HEK293 (cell line): ENCODE data around the gene GMNC.

Experiments
- CTCF ChIA-PET: fragments of 350-600 bp; formaldehyde crosslinking; extraction: SDS; loops from one replicate; lab custom pipeline; 2021; ENCODE audit warnings: antibody characterized with exemption; lab: Yijun Ruan, JAX
- POLR2A ChIA-PET: fragments of 300-600 bp; formaldehyde crosslinking; extraction: SDS; loops from one replicate; lab custom pipeline; 2020; ENCODE audit warnings: antibody characterized with exemption, inconsistent platforms; lab: Yijun Ruan, JAX
- H3K27ac ChIP-seq: fragments of 200-500 bp; sonication (Bioruptor generic); 2 replicates; pipeline ENCODE4 v1.5.1; 2014; ENCODE audit warnings: low read depth, low read length, control low read depth, inconsistent platforms; ENCODE audit errors: extremely low read depth
- H3K36me3 ChIP-seq, 2 experiments: fragments of 200-500 bp in 1 of 2; sonication (Bioruptor generic) in 1 of 2; 1 replicate in 1 of 2; 2 replicates in 1 of 2; pipeline ENCODE4 v1.5.1; 2014 to 2017; ENCODE audit warnings: inconsistent platforms in 2 of 2, low read length in 2 of 2; ENCODE audit not compliant: control insufficient read depth in 2 of 2, insufficient read depth in 1 of 2
- H3K4me1 ChIP-seq: fragments of 200-500 bp; sonication (Bioruptor generic); 2 replicates; pipeline ENCODE4 v1.5.1; 2014; ENCODE audit warnings: mild to moderate bottlenecking, low read length, inconsistent platforms; ENCODE audit not compliant: control insufficient read depth, insufficient read depth
- H3K4me3 ChIP-seq: 2 replicates; pipeline ENCODE4 v1.5.1; 2011; ENCODE audit warnings: low read depth, mild to moderate bottlenecking, control low read depth, low read length, moderate library complexity
- H3K9me3 ChIP-seq: fragments of 200-500 bp; sonication (Bioruptor generic); 2 replicates; pipeline ENCODE4 v1.5.1; 2014; ENCODE audit warnings: low read depth, low read length, inconsistent platforms; ENCODE audit not compliant: control insufficient read depth, insufficient read depth
- BCL11A ChIP-seq: fragments of 450-650 bp; formaldehyde crosslinking; IDR thresholded peaks from 2 replicates; pipeline ENCODE4 v1.5.1; 2016; ENCODE audit warnings: low read depth, missing biosample characterization, missing genetic modification characterization
- GLI2 ChIP-seq: fragments of 450-650 bp; formaldehyde crosslinking; IDR thresholded peaks from 2 replicates; pipeline ENCODE4; 2017; ENCODE audit warnings: missing biosample characterization, missing genetic modification characterization, low read depth, borderline replicate concordance
- GLI4 ChIP-seq: fragments of 450-650 bp; formaldehyde crosslinking; IDR thresholded peaks from 2 replicates; pipeline ENCODE4 v1.5.1; 2016; ENCODE audit warnings: missing biosample characterization, missing genetic modification characterization
- KLF1 ChIP-seq: fragments of 450-650 bp; formaldehyde crosslinking; IDR thresholded peaks from 2 replicates; pipeline ENCODE4 v1.5.1; 2016; ENCODE audit warnings: missing biosample characterization, missing genetic modification characterization
- MEIS1 ChIP-seq: sonication (generic); formaldehyde crosslinking; IDR thresholded peaks from 2 replicates; pipeline ENCODE4 v1.8.1; 2022; ENCODE audit warnings: missing genetic modification reagents, mild to moderate bottlenecking, borderline replicate concordance
- SETDB1 ChIP-seq: IDR thresholded peaks from one replicate; pipeline ENCODE4 v1.6.1; 2017; ENCODE audit warnings: mild to moderate bottlenecking, low read length, moderate library complexity, mixed read lengths; ENCODE audit not compliant: insufficient read length
- ZFP37 ChIP-seq: fragments of 450-650 bp; formaldehyde crosslinking; IDR thresholded peaks from 2 replicates; pipeline ENCODE4 v1.5.1; 2016; ENCODE audit warnings: missing biosample characterization, missing genetic modification characterization
- ZNF132 ChIP-seq: fragments of 450-650 bp; formaldehyde crosslinking; IDR thresholded peaks from 2 replicates; pipeline ENCODE4 v1.5.1; 2017; ENCODE audit warnings: missing biosample characterization, missing genetic modification characterization, borderline replicate concordance
- ZNF155 ChIP-seq: fragments of 450-650 bp; formaldehyde crosslinking; IDR thresholded peaks from 2 replicates; pipeline ENCODE4 v1.5.1; 2016; ENCODE audit warnings: missing biosample characterization, missing genetic modification characterization
- ZNF248 ChIP-seq: fragments of 450-650 bp; formaldehyde crosslinking; IDR thresholded peaks from 2 replicates; pipeline ENCODE4 v1.5.1; 2017; ENCODE audit warnings: missing biosample characterization, missing genetic modification characterization
- ZNF292 ChIP-seq: fragments of 450-650 bp; formaldehyde crosslinking; IDR thresholded peaks from 2 replicates; pipeline ENCODE4 v1.5.1; 2016; ENCODE audit warnings: low read depth, missing biosample characterization, missing genetic modification characterization, borderline replicate concordance
- ZNF514 ChIP-seq: fragments of 450-650 bp; formaldehyde crosslinking; IDR thresholded peaks from 2 replicates; pipeline ENCODE4 v1.5.1; 2016; ENCODE audit warnings: missing biosample characterization, missing genetic modification characterization
- ZNF548 ChIP-seq: fragments of 450-650 bp; formaldehyde crosslinking; IDR thresholded peaks from 2 replicates; pipeline ENCODE4 v1.5.1; 2016; ENCODE audit warnings: missing biosample characterization, missing genetic modification characterization
- ZNF555 ChIP-seq: fragments of 450-650 bp; formaldehyde crosslinking; conservative IDR thresholded peaks from 2 replicates; pipeline ENCODE4 v1.5.1; 2017; ENCODE audit warnings: missing biosample characterization, mild to moderate bottlenecking, missing genetic modification characterization, inconsistent platforms
- ZNF596 ChIP-seq: fragments of 450-650 bp; IDR thresholded peaks from 2 replicates; pipeline ENCODE4 v1.5.0; 2018; ENCODE audit warnings: missing biosample characterization, mild to moderate bottlenecking, missing genetic modification characterization, moderate library complexity
- ZNF624 ChIP-seq: fragments of 450-650 bp; formaldehyde crosslinking; IDR thresholded peaks from 2 replicates; pipeline ENCODE4 v1.5.1; 2017; ENCODE audit warnings: missing biosample characterization, missing genetic modification characterization
- ZNF670 ChIP-seq: fragments of 450-650 bp; formaldehyde crosslinking; IDR thresholded peaks from 2 replicates; pipeline ENCODE4 v1.5.1; 2016; ENCODE audit warnings: missing biosample characterization, missing genetic modification characterization, low read depth
- ZNF707 ChIP-seq: fragments of 450-650 bp; formaldehyde crosslinking; IDR thresholded peaks from 2 replicates; pipeline ENCODE4 v1.5.1; 2016; ENCODE audit warnings: missing biosample characterization, missing genetic modification characterization
- ZNF768 ChIP-seq: fragments of 450-650 bp; formaldehyde crosslinking; IDR thresholded peaks from 2 replicates; pipeline ENCODE4 v1.5.1; 2018; ENCODE audit warnings: missing biosample characterization, mild to moderate bottlenecking, missing genetic modification characterization
- ZNF785 ChIP-seq: fragments of 450-650 bp; formaldehyde crosslinking; IDR thresholded peaks from 2 replicates; pipeline ENCODE4 v1.5.1; 2016; ENCODE audit warnings: missing biosample characterization, missing genetic modification characterization
- ZNF837 ChIP-seq: fragments of 450-650 bp; formaldehyde crosslinking; IDR thresholded peaks from 2 replicates; pipeline ENCODE4 v1.5.1; 2016; ENCODE audit warnings: missing biosample characterization, missing genetic modification characterization
- TF ChIP-seq, protein P1 (sequence below): fragments of 450-650 bp; formaldehyde crosslinking; IDR thresholded peaks from 2 replicates; pipeline ENCODE4; 2016; ENCODE audit warnings: missing biosample characterization, missing genetic modification characterization
- TF ChIP-seq, protein P2 (sequence below): sonication (generic); formaldehyde crosslinking; IDR thresholded peaks from 2 replicates; pipeline ENCODE4 v1.8.1; 2022; ENCODE audit warnings: mild to moderate bottlenecking, moderate library complexity, missing genetic modification reagents
- TF ChIP-seq, protein P3 (sequence below): fragments of 450-650 bp; formaldehyde crosslinking; IDR thresholded peaks from 2 replicates; pipeline ENCODE4 v1.5.1; 2016; ENCODE audit warnings: missing biosample characterization, missing genetic modification characterization
- TF ChIP-seq, protein P4 (sequence below): fragments of 450-650 bp; IDR thresholded peaks from 2 replicates; pipeline ENCODE4 v1.5.1; 2018; ENCODE audit warnings: missing biosample characterization, mild to moderate bottlenecking, missing genetic modification characterization
- TF ChIP-seq, protein P5 (sequence below): fragments of 450-650 bp; formaldehyde crosslinking; IDR thresholded peaks from 2 replicates; pipeline ENCODE4 v1.5.1; 2016; ENCODE audit warnings: missing biosample characterization, missing genetic modification characterization, low read depth

Gene GMNC

DNA sequence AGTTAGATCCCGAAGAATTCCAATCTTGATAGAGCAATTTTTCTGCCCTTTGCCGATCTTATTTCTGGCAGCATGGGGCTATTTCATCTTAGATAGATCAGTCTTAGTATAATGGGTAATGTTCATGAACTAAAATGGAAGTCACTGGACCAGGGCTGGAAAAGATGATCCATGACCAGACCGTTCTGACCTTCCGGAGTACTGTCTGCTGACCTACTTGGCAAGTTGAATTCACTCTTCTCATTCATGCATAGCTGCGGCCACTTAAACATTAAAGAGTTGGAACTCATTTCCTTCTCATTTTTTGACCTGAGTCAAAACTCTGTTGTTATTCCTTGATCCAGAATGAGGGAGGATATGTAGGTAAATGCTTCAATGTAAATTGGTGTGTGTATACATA is 32.5 kb downstream of the GMNC start:
- TF ChIP-seq ZNF707 (tag by site-specific recombination) (no peak), ZNF292 (tag by site-specific recombination) (no peak), ZNF837 (tag by site-specific recombination) (no peak), ZFP37 (tag by site-specific recombination) (no peak), ZNF670 (tag by site-specific recombination) (no peak), MEIS1 (no peak), ZNF555 (tag by site-specific recombination) (no peak), ZNF596 (no peak), SETDB1 (no peak)
- TF ChIP-seq, protein P1, sequence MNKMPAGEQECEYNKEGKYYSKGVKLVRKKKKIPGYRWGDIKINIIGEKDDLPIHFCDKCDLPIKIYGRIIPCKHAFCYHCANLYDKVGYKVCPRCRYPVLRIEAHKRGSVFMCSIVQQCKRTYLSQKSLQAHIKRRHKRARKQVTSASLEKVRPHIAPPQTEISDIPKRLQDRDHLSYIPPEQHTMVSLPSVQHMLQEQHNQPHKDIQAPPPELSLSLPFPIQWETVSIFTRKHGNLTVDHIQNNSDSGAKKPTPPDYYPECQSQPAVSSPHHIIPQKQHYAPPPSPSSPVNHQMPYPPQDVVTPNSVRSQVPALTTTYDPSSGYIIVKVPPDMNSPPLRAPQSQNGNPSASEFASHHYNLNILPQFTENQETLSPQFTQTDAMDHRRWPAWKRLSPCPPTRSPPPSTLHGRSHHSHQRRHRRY (tag by site-specific recombination), result no peak
- TF ChIP-seq, protein P2, sequence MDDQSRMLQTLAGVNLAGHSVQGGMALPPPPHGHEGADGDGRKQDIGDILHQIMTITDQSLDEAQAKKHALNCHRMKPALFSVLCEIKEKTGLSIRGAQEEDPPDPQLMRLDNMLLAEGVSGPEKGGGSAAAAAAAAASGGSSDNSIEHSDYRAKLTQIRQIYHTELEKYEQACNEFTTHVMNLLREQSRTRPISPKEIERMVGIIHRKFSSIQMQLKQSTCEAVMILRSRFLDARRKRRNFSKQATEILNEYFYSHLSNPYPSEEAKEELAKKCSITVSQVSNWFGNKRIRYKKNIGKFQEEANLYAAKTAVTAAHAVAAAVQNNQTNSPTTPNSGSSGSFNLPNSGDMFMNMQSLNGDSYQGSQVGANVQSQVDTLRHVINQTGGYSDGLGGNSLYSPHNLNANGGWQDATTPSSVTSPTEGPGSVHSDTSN (CRISPR knock-in tag), result no peak
- TF ChIP-seq, protein P3, sequence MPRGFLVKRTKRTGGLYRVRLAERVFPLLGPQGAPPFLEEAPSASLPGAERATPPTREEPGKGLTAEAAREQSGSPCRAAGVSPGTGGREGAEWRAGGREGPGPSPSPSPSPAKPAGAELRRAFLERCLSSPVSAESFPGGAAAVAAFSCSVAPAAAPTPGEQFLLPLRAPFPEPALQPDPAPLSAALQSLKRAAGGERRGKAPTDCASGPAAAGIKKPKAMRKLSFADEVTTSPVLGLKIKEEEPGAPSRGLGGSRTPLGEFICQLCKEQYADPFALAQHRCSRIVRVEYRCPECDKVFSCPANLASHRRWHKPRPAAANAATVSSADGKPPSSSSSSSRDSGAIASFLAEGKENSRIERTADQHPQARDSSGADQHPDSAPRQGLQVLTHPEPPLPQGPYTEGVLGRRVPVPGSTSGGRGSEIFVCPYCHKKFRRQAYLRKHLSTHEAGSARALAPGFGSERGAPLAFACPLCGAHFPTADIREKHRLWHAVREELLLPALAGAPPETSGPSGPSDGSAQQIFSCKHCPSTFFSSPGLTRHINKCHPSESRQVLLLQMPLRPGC (tag by site-specific recombination), result no peak
- H3K36me3 ChIP-seq, result no peaks in the 10 kb centered on the region
- CTCF ChIA-PET, result no interaction called here
- no peaks in the 10 kb centered on the region for H3K4me1 ChIP-seq
- no peaks in the 10 kb centered on the region for H3K9me3 ChIP-seq
- POLR2A ChIA-PET, result no interaction called here
- no peak overlapping the region for H3K27ac ChIP-seq
- no peak overlapping the region for H3K4me3 ChIP-seq

DNA sequence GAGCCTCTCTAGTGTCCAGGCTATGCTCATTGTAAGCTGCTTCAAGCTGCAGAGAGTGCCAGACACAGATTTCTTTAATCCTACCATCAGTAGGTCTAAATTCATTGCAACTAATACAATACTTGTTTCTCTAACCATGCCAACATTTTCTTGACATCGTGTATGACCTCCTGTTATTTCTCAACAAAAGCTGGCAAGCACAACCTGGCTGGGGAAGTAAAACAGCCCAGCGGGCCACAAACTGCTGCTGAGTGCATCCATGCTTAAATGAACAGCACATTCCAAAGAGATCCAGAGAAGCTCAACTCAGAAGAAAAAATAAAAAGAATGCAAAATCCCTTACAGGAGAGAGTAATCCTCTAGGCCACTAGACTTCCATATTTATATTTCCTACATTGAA is 36.5 kb downstream of the GMNC start:
- ChIA-PET POLR2A (no interaction called here), CTCF (no interaction called here)
- H3K4me3 ChIP-seq, result no peak overlapping the region
- no peak overlapping the region for H3K27ac ChIP-seq
- no peaks in the 10 kb centered on the region for H3K4me1 ChIP-seq
- no peaks in the 10 kb centered on the region for H3K36me3 ChIP-seq
- H3K9me3 ChIP-seq, result no peaks in the 10 kb centered on the region
- no peak for TF ChIP-seq BCL11A (tag by site-specific recombination)
- TF ChIP-seq, protein P4, sequence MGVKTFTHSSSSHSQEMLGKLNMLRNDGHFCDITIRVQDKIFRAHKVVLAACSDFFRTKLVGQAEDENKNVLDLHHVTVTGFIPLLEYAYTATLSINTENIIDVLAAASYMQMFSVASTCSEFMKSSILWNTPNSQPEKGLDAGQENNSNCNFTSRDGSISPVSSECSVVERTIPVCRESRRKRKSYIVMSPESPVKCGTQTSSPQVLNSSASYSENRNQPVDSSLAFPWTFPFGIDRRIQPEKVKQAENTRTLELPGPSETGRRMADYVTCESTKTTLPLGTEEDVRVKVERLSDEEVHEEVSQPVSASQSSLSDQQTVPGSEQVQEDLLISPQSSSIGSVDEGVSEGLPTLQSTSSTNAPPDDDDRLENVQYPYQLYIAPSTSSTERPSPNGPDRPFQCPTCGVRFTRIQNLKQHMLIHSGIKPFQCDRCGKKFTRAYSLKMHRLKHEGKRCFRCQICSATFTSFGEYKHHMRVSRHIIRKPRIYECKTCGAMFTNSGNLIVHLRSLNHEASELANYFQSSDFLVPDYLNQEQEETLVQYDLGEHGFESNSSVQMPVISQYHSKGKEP (tag by site-specific recombination), result no peak
- no peak for TF ChIP-seq ZNF624 (tag by site-specific recombination)
- TF ChIP-seq, protein P2 (CRISPR knock-in tag), result no peak
- no peak for TF ChIP-seq GLI2
- no peak for TF ChIP-seq ZNF514
- no peak for TF ChIP-seq ZNF248 (tag by site-specific recombination)
- TF ChIP-seq ZNF768 (tag by site-specific recombination), result no peak
- TF ChIP-seq ZNF155 (tag by site-specific recombination), result no peak
- TF ChIP-seq ZNF132 (tag by site-specific recombination), result no peak
- TF ChIP-seq GLI4 (tag by site-specific recombination), result no peak
- no peak for TF ChIP-seq ZNF548 (tag by site-specific recombination)
- TF ChIP-seq, protein P5, sequence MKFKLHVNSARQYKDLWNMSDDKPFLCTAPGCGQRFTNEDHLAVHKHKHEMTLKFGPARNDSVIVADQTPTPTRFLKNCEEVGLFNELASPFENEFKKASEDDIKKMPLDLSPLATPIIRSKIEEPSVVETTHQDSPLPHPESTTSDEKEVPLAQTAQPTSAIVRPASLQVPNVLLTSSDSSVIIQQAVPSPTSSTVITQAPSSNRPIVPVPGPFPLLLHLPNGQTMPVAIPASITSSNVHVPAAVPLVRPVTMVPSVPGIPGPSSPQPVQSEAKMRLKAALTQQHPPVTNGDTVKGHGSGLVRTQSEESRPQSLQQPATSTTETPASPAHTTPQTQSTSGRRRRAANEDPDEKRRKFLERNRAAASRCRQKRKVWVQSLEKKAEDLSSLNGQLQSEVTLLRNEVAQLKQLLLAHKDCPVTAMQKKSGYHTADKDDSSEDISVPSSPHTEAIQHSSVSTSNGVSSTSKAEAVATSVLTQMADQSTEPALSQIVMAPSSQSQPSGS (tag by site-specific recombination), result no peak
- TF ChIP-seq ZNF785, result no peak
- no peak for TF ChIP-seq KLF1 (tag by site-specific recombination)
